Lower lobe of right lung (tissue), 1 donor: ENCODE measurements around the gene CFAP69. TPM values are rescaled to one million over a fixed set of nuclear protein-coding genes. Genes with fewer than 3 reads are reported as not detected.

ENCODE experiments used
- total RNA-seq: library from RNA; stranded (reverse); fragmentation: NEBNext Ultra II Directional; extraction: Animal tissue kit (Norgen Biotek cat#: 25700); gene quantifications from one replicate; pipeline ENCODE4 v1.2.1, GENCODE V29; 2021
- donor health status: DM: no; HTN: yes; CAD: no; lungs with severe emphysema.

The CFAP69 gene
- total RNA-seq, 1 donor from 2014 or later = 8.4 TPM

Other genes starting within 250 kb of the CFAP69 start
- gene STEAP1, start 90.7 kb upstream of the CFAP69 start, total RNA-seq = 8.2 TPM
- 13.4 TPM for gene STEAP2, start 33.4 kb upstream of the CFAP69 start, total RNA-seq
- gene FAM237B, start 76.1 kb downstream of the CFAP69 start, total RNA-seq = not detected
- gene GTPBP10, start 101.5 kb downstream of the CFAP69 start, total RNA-seq = 21.3 TPM
- gene CLDN12, start 158.3 kb downstream of the CFAP69 start, total RNA-seq = 34.7 TPM
- not detected for gene PTTG1IP2, start 224.5 kb downstream of the CFAP69 start, total RNA-seq